GM12864 (cell line): ENCODE results near the gene HOXB5.

Experiments
- DNase-seq: peaks from one replicate; pipeline ENCODE4 v3.0.0-alpha.2; 2011; ENCODE audit warnings: low read depth
- H3K4me3 ChIP-seq: 2 replicates; pipeline ENCODE4 v1.5.1; 2011; ENCODE audit warnings: mild to moderate bottlenecking, low read depth, low read length, control low read depth
- TF ChIP-seq, protein P1 (sequence below): IDR thresholded peaks from 2 replicates; pipeline ENCODE4 v1.5.1; 2011; ENCODE audit warnings: low read depth, mild to moderate bottlenecking, moderate library complexity, low read length, control low read depth, inconsistent platforms; ENCODE audit errors: missing control alignments

HOXB5 gene

DNA sequence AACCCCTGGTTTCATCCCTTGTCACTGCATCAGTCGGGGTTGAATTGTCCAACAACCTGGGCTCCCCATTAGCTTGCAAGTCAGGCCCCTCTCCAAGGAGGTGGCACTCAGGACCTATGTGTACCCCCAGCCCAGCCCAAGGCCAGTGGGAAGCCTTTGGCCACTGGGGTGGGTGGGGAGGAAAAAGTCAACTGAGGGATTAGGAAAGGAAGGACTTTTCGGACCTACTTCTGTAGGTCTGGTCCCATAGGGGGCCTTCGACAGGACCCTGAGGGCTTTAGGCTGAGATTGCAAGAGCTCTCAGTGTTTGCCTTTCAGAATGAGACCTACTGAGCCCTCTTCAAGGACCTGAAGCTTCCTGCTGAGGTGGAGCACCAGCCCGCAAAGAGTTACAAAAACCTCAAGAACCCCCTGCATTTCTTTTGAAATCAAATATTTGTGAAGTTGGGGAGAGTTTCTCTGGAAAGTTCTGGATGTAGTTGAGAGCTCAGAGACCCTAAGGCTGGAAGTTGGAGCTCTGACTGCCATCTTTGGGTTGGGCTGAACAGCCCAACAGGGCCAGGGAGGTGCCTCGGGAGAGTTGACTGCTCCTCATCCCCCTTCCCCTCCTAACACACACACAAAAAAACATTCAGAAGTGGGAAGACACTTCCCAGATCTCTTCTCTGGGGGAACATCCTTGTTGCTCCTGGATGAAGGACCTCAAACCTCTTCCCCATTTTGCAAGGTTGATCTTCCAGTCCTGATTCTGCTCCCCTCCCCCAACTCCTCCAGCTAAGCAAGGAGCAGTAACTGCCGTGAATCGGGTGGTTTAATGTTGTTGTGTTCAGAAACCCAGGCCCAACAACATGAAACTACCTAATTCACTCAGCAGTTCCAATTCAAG lies 38.4 kb upstream of the HOXB5 start:
- DNase-seq, result no peak
- TF ChIP-seq, protein P1, sequence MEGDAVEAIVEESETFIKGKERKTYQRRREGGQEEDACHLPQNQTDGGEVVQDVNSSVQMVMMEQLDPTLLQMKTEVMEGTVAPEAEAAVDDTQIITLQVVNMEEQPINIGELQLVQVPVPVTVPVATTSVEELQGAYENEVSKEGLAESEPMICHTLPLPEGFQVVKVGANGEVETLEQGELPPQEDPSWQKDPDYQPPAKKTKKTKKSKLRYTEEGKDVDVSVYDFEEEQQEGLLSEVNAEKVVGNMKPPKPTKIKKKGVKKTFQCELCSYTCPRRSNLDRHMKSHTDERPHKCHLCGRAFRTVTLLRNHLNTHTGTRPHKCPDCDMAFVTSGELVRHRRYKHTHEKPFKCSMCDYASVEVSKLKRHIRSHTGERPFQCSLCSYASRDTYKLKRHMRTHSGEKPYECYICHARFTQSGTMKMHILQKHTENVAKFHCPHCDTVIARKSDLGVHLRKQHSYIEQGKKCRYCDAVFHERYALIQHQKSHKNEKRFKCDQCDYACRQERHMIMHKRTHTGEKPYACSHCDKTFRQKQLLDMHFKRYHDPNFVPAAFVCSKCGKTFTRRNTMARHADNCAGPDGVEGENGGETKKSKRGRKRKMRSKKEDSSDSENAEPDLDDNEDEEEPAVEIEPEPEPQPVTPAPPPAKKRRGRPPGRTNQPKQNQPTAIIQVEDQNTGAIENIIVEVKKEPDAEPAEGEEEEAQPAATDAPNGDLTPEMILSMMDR, result no peak
- H3K4me3 ChIP-seq, result no peak overlapping the region

DNA sequence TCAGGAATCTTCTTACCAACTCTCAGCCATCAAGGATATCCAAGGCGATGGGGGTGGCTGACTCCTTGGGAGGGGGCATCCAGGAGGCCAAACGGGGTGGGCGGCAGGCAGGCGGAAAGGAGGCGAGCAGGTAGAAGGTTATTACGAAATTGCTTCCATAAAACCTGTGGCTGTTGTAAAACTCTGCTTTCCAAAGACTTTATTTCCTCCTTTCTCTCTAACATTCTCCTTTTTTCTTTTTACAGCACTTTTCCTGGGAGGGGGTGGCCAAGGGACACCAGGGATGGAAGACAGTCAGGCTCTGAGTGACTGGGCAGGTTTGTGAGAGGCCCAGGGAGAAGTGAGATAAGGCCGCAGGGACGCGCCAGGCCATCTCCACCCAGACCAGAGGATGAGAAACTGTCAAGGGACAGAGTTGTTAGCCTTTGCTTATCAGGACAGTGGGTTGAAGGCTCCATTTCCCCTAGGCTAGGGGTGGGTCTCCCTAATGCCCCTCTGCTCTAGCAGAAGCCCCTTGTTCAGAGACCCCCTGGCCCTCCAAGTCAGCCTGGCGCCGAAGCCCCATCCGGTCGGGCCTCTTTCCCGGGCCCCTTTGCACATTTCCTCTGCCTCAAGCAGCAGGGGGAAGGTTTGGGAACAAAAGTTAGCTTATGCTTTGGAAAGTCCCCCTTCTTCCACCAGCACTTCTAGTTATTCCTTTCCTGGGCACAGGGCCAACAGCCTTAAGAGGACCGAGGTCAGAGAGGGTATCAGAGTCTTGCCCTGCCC lies 37.5 kb upstream of the HOXB5 start:
- no peak for DNase-seq
- H3K4me3 ChIP-seq, result no peak overlapping the region
- TF ChIP-seq, protein P1, result no peak

DNA sequence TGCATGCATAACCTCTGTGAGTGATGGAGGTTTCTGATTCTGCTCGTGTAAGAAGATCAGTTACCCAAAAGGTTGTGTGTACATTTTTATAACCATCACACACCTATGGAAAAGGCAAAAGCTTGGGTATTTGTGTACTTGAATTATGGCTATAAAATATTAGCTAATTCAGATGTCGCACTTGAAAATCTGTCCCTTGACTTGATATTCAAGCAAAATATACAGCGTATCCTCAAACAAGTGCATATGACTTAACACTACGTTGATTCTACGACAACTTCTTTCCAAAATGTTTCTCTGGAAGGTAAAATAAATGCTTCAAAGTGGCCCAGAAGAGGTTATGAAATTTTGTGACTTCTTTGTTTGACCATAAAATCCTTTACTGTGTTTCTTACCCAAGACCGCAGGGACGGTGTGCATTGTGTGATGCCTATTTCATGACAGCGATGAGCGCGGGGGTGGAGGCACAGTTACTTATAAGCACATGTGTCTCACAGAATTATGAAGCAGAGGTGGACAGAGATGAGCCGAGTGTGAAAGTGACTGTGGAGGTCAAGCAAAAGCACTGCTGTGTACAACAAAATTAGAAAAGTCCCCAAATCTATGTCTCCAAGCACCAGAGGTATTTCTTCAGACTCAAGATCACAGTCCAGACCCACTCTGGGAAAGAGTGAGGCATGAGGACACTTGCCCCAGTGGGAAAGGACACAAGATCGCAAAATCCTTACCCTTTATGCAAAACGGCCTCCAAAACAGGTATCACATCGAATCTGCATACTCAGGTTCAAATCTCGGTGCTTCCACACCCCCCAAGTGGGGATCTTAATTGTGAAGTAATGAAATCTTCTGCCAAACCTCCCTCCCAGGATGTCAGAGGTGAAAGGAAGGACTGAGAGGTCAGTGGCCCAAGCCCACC lies 36.7 kb upstream of the HOXB5 start:
- no peak for DNase-seq
- H3K4me3 ChIP-seq, result no peak overlapping the region

DNA sequence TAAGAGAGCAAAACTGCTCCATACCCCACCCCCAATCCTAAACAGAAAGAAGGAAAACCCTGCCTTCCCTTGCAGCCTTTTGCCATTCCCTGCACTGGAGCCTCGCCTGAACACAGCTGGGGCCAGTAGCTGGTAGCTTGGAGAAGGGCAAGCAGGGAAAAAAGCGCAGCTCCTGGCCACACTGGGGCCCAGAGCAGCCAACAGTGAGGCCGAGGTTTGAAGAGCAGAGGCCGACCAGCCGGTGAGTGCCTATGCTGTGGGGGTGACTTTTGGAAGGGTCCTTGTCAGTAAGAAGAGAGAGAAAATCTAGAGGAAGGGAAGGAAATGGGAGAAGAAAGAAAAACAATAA lies 35.8 kb upstream of the HOXB5 start:
- no peak for DNase-seq
- TF ChIP-seq, protein P1, result no peak
- no peak overlapping the region for H3K4me3 ChIP-seq

More for the DNA sequence above, 36.7 kb upstream of the HOXB5 start:
- TF ChIP-seq, protein P1, result no peak

DNA sequence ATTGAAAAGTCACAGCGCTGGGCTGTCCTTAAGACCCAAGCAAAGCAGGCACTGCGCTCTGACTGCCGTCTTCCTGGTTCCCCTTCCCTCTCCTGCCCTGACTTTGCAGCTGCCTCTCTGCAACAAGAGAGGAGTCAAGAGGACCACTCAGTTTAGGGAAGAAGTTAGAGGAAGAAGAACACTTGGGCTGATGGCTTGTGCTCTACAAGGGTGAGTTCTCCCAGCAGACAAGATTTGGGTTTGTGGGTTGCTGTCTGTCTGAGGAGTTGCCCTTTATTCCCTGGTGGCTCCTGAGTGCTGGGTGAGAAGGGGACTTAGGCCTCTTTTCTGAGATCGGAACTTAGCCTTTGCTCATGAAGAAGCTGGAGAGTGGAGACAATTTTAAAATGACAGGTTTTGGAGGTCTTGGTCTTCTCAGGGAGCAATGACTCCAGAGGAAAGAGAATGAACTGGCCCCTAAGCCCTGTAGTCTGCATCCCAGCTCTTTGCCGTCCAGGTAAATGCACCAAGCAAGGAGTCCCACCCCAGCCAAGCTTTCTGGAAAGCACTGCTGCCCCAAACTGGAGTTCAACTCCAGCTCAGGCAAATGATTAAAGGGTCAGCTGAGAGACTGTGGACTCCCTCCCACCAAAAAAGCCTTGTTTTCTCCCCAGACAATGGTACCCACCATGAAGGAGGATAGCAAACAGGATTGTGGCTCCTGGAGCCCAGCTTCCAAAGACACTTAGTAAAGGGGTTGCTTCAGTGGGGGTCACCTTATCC lies 35.3 kb upstream of the HOXB5 start:
- TF ChIP-seq, protein P1, result no peak
- DNase-seq, result no peak
- H3K4me3 ChIP-seq, result no peak overlapping the region
